Activated T-cell treated with anti-CD3 and anti-CD28 coated beads, Interleukin-2, amount 50 U/mL, for 24 hours (primary cell): ENCODE data around the gene LOXHD1.

ENCODE experiments used
- DNase-seq: peaks from one replicate; pipeline ENCODE4 v3.0.0-alpha.2; 2020
- H3K27ac Mint-ChIP-seq: 2 replicates; pipeline ENCODE4 v1.8.0; 2020; ENCODE audit warnings: mild to moderate bottlenecking, mixed read lengths
- H3K27me3 Mint-ChIP-seq: 2 replicates; pipeline ENCODE4 v1.8.0; 2020; ENCODE audit warnings: mixed read lengths
- H3K36me3 Mint-ChIP-seq: 2 replicates; pipeline ENCODE4 v1.8.0; 2020; ENCODE audit warnings: low read depth, mixed read lengths
- H3K4me1 Mint-ChIP-seq: 2 replicates; pipeline ENCODE4 v1.8.0; 2020; ENCODE audit warnings: low read depth, mixed read lengths
- H3K4me3 Mint-ChIP-seq: 2 replicates; pipeline ENCODE4 v1.8.0; 2020; ENCODE audit warnings: mild to moderate bottlenecking, moderate library complexity, mixed read lengths
- H3K9me3 Mint-ChIP-seq: 2 replicates; pipeline ENCODE4 v1.8.0; 2020; ENCODE audit warnings: mixed read lengths

Gene LOXHD1

GRCh38 chr18:46657115-46657955, at the start of gene LOXHD1:
TSS of gene LOXHD1 (minus strand) at chr18:46657220. CDS start at chr18:46657033, 187 bp downstream.
- Mint-ChIP-seq H3K27ac (no peak within 1 kb of the TSS), H3K4me3 (no peak within 1 kb of the TSS), H3K9me3 (no peaks in the 10 kb centered on the region), H3K4me1 (no peaks in the 10 kb centered on the region), H3K27me3 (no peaks in the 10 kb centered on the region), H3K36me3 (no peaks in the 10 kb centered on the region)
- DNase-seq = no peak

- H3K27ac Mint-ChIP-seq = no peak overlapping the region
These were observed 48.5 kb upstream of the LOXHD1 start for GRCh38 chr18:46705521-46705920.

DNA sequence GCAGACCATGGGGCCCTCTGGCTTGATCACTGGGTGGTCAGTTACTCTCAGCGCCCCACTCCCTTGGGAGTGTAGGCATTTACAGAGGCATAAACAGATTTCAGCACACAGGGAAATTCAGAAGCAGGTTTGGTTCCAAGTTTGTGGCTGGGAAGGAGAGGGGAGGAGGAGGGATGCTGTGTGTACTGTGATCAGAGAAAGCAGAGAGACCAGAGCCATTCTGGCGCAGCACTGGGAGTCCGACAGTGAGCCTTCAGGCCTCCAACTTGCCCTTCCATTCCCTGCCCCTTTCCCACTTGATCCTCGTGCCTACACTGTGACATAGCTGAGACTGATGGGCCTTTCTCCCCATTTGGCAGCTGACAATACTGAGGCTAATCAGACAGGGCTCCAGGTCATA, 47.8 kb upstream of the LOXHD1 start:
- H3K4me3 Mint-ChIP-seq = no peak overlapping the region
- no peak for DNase-seq
- H3K4me1 Mint-ChIP-seq = no peaks in the 10 kb centered on the region
- H3K27ac Mint-ChIP-seq = no peak overlapping the region
- no peaks in the 10 kb centered on the region for H3K27me3 Mint-ChIP-seq
- H3K9me3 Mint-ChIP-seq = no peaks in the 10 kb centered on the region
- no peaks in the 10 kb centered on the region for H3K36me3 Mint-ChIP-seq

More at GRCh38 chr18:46705521-46705920, 48.5 kb upstream of the LOXHD1 start:
- DNase-seq = no peak
- Mint-ChIP-seq H3K4me3 (no peak overlapping the region), H3K27me3 (no peaks in the 10 kb centered on the region), H3K9me3 (no peaks in the 10 kb centered on the region), H3K36me3 (no peaks in the 10 kb centered on the region), H3K4me1 (no peaks in the 10 kb centered on the region)

DNA sequence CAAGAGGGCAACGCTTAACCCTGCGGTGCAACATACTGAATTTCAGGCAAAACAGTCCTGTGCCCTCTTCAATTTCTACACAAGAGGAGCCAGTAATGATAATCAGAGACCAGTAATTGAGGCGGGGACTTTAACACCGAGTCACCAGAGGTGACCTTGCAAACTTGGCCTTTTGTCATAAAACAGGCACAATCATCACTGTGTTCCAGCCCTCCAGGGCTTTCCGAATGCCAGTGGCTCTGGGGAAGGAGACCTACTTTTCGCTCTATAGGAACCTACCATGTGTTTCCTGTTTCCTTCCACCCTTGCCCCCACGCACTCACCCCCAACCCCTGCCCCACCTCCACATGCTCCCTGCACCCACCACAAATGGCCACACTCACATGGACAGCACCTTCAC, 47.2 kb upstream of the LOXHD1 start:
- Mint-ChIP-seq H3K36me3 (no peaks in the 10 kb centered on the region), H3K4me1 (no peaks in the 10 kb centered on the region), H3K4me3 (no peak overlapping the region), H3K27ac (no peak overlapping the region), H3K27me3 (no peaks in the 10 kb centered on the region), H3K9me3 (no peaks in the 10 kb centered on the region)
- no peak for DNase-seq

DNA sequence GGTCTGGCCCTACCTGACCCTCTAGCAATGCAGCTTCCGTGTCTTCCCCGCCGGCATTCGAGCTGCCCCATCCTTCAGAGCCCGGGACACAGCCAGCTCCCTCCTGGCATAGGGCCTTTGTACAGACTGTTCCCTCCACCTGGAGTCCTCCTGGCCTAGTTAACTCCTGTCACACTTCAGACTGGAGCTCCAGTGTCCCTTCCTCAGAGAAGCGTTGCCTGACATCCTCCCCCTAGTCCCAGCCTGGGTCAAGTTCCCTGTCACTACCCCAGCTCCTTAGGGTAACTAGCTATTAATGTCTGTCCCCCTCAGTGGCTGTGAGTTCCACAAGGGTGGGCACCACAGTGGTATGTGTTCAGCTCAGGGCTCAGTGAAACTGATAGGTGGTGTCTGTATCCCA, 45.5 kb upstream of the LOXHD1 start:
- H3K9me3 Mint-ChIP-seq = peaks cover 7% of the 10 kb centered on the region

DNA sequence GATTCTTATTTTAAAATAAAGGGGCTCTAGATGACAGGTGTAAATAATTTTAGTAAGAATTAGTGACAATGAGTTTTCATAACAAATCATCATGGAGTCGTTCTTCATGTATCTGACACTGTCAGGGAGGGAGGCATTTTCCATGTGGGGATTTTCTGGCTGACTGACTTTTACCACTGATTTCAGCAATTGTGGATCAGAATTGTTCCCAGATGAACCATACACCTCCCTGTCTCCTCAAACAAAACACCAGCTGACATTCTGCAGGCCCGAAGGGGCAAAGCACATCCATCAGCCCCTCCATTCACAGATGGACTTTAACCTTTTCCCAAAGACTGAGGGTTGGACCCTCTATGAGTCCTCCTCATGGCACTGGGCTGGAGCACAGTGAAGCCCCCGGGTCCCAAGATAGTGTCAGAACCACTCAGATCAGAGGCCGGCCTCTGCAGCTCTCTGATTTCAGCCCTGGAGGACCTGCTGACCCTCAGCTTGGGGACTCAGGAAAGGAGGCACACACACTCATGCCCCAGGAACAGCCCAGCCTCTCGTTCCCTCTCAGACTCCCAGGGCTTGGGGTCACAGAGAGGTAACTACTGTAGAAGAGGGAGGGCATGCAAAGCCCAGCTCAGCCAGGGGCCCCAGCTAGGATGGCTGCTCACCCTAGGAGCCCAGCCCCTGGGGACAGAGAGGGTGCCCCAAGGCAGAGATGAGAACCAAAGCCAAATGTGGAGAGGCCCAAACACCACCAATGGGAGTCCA, 43.2 kb upstream of the LOXHD1 start:
- H3K4me3 Mint-ChIP-seq = no peak overlapping the region
- no peak overlapping the region for H3K27ac Mint-ChIP-seq
- no peaks in the 10 kb centered on the region for H3K27me3 Mint-ChIP-seq
- no peak for DNase-seq
- no peaks in the 10 kb centered on the region for H3K4me1 Mint-ChIP-seq
- peaks cover 7% of the 10 kb centered on the region for H3K9me3 Mint-ChIP-seq
- H3K36me3 Mint-ChIP-seq = no peaks in the 10 kb centered on the region

More for the DNA sequence above, 45.5 kb upstream of the LOXHD1 start:
- Mint-ChIP-seq H3K4me3 (no peak overlapping the region), H3K36me3 (no peaks in the 10 kb centered on the region), H3K27ac (no peak overlapping the region), H3K27me3 (no peaks in the 10 kb centered on the region), H3K4me1 (no peaks in the 10 kb centered on the region)
- no peak for DNase-seq

DNA sequence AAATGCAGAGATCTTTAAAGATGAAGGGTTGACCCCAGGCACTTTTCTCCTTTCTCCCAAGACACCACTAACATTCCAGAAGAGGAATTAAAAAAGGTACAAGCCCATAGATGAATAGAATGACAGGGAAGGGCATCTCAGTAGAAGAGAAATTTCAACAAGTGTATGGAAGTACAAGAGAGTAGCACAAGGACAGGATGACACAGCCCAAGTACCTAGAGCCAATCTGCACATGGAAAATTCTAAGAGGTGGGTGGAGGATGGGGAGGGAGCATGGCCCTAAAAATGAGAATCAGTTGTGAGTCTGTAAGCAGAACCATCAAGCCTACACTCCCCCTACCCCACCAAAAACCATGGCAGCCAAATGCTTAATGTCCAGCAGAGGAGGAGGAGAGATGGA, 39.7 kb upstream of the LOXHD1 start:
- H3K4me3 Mint-ChIP-seq = no peak overlapping the region
- DNase-seq = no peak
- H3K36me3 Mint-ChIP-seq = no peaks in the 10 kb centered on the region
- no peaks in the 10 kb centered on the region for H3K4me1 Mint-ChIP-seq
- H3K27ac Mint-ChIP-seq = no peak overlapping the region
- H3K9me3 Mint-ChIP-seq = peaks cover 7% of the 10 kb centered on the region
- no peaks in the 10 kb centered on the region for H3K27me3 Mint-ChIP-seq

DNA sequence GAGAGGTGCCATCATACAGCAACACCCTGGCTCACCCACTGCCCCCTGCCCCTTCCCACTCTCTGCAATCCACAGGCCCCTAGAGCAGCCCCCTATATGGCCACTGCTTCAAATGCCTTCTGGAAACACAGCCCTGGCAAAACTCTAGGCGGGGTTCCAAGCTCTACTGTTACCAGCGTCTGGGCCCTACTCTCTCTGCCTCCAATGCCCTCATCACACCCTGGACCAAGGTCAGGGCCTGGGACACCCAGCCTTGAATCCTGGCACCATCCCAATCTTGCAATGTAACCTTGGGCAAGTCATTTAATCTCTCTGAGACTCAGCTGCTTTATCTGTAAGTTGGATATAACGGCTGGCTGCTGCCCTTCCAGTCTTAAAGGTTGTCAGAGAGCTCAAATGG, 39.2 kb upstream of the LOXHD1 start:
- Mint-ChIP-seq H3K27ac (no peak overlapping the region), H3K27me3 (no peaks in the 10 kb centered on the region), H3K36me3 (no peaks in the 10 kb centered on the region), H3K9me3 (peaks cover 7% of the 10 kb centered on the region), H3K4me1 (no peaks in the 10 kb centered on the region), H3K4me3 (no peak overlapping the region)
- no peak for DNase-seq

DNA sequence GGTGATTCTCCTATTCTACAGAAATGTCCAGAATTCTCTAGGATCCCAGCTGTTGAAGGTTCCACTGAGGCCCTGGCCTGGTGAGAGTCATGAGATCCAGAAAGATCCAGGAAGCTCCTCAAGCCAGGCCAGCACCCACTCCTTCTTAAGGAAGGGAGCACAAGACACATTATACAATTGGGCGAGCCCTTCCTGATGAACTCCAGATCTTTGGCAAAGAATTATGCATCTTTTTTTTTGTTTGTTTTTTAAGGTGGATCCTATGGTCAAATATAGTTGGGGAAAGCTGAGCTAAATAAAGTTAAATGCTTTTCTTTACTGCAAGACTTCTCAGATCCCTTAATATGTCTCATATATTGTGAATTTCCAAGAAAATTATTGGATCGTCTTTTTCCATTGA, 37.0 kb upstream of the LOXHD1 start:
- Mint-ChIP-seq H3K36me3 (no peaks in the 10 kb centered on the region), H3K9me3 (peaks cover 7% of the 10 kb centered on the region), H3K27me3 (no peaks in the 10 kb centered on the region), H3K4me3 (no peak overlapping the region), H3K27ac (no peak overlapping the region), H3K4me1 (no peaks in the 10 kb centered on the region)
- no peak for DNase-seq

- Mint-ChIP-seq H3K9me3 (no peaks in the 10 kb centered on the region), H3K27ac (no peak overlapping the region), H3K4me3 (no peak overlapping the region), H3K4me1 (no peaks in the 10 kb centered on the region), H3K36me3 (no peaks in the 10 kb centered on the region), H3K27me3 (no peaks in the 10 kb centered on the region)
- DNase-seq = no peak
These were observed 32.0 kb upstream of the LOXHD1 start for GRCh38 chr18:46688853-46689525.

- H3K36me3 Mint-ChIP-seq = no peaks in the 10 kb centered on the region
- H3K4me1 Mint-ChIP-seq = no peaks in the 10 kb centered on the region
- no peak for DNase-seq
These were observed 29.2 kb upstream of the LOXHD1 start for GRCh38 chr18:46686186-46686585.

GRCh38 chr18:46683252-46683651, 26.2 kb upstream of the LOXHD1 start:
- Mint-ChIP-seq H3K9me3 (no peaks in the 10 kb centered on the region), H3K27me3 (no peaks in the 10 kb centered on the region), H3K4me3 (no peak overlapping the region), H3K4me1 (no peaks in the 10 kb centered on the region), H3K36me3 (no peaks in the 10 kb centered on the region), H3K27ac (no peak overlapping the region)
- no peak for DNase-seq

More at GRCh38 chr18:46686186-46686585, 29.2 kb upstream of the LOXHD1 start:
- H3K27ac Mint-ChIP-seq = no peak overlapping the region
- no peaks in the 10 kb centered on the region for H3K27me3 Mint-ChIP-seq
- H3K9me3 Mint-ChIP-seq = no peaks in the 10 kb centered on the region
- H3K4me3 Mint-ChIP-seq = no peak overlapping the region

DNA sequence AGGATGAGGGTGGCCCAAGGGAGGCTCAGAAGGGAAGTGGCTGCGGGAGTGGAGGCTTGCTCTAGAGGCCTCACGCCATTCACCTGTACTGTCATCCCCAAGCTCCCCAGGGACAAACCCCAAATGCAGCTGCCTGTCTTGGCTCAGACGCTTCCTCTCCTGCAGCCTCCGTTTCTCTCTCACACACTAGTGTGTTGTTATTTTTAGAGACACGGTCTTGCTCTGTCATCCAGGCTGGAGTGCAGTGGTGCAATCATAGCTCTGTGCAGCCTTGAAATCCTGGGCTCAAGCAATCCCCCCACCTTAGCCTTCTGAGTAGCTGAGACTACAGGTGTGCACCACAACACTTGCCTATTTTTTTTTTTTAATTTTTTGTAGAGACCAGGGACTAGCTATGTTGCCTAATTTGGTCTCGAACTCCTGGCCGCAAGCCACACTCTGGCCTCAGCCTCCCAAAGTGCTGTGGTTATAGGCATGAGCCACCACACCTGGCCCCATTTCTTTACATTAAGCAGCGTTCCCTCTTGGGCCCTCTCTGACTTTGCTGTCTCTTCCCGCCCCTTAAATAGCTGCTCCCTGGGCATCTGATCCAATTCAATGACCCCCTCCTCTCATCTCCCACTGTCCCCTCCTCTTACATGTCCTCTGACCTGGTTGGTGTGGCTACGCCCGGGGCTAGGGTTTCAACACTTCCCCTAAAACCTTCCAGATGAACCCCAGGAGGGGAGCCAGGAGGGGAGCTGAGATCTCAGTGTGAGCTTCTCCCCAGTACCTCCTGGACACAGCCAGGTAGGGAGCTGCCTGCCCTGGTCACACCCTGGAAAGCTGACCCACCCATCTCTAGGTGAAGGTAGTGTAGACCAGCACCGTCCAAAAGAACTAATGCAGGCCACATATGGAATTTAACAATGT, 24.0 kb upstream of the LOXHD1 start:
- DNase-seq = no peak
- Mint-ChIP-seq H3K27me3 (peaks cover 7% of the 10 kb centered on the region), H3K27ac (no peak overlapping the region), H3K9me3 (no peaks in the 10 kb centered on the region), H3K36me3 (no peaks in the 10 kb centered on the region), H3K4me1 (no peaks in the 10 kb centered on the region), H3K4me3 (no peak overlapping the region)
